ENCODE results near the gene TMEM263. TPM values are rescaled to one million over a fixed set of nuclear protein-coding genes. Genes with fewer than 3 reads are reported as not detected.

Gene TMEM263
- total RNA-seq, 4 donors from 2014 or later = 4.6 to 11.9 (median 10.0) TPM

DNA sequence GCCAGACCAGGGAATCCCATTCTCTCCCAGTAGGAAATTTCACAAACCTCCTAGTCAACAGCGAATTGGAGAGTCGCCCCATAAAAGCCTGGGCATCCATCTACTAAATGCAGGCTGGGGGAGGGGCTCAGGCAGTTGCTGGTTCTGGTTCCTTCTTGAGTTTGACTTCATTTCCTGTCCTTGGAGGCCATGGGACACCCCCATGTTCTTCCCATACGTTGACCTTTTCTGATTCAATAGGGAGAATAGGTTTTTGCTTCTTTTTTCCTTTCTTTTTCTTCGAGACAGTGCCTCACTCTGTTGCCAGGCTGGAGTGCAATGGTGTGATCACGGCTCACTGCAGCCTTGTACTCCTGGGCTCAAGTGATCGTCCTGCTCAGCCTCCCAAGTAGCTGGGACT lies 44.1 kb upstream of the TMEM263 start:
- no peak for DNase-seq (ENCODE audit: low spot score in 2 of 2)
- intact Hi-C loops (cut with DNase I; ENCODE audit: low total_unique reads) = loop anchor here (10.0 kb wide), 1 partner anchor 527 kb away; no protein-coding TSS in a partner anchor
- TF ChIP-seq, protein P1, sequence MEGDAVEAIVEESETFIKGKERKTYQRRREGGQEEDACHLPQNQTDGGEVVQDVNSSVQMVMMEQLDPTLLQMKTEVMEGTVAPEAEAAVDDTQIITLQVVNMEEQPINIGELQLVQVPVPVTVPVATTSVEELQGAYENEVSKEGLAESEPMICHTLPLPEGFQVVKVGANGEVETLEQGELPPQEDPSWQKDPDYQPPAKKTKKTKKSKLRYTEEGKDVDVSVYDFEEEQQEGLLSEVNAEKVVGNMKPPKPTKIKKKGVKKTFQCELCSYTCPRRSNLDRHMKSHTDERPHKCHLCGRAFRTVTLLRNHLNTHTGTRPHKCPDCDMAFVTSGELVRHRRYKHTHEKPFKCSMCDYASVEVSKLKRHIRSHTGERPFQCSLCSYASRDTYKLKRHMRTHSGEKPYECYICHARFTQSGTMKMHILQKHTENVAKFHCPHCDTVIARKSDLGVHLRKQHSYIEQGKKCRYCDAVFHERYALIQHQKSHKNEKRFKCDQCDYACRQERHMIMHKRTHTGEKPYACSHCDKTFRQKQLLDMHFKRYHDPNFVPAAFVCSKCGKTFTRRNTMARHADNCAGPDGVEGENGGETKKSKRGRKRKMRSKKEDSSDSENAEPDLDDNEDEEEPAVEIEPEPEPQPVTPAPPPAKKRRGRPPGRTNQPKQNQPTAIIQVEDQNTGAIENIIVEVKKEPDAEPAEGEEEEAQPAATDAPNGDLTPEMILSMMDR (IDR thresholded peaks at IDR 0.05) = no peak
- TF ChIP-seq POLR2A (IDR thresholded peaks at IDR 0.05) = no peak
- 74 to 82% methylated on average over 6 of the region's 6 CpGs for WGBS, 2 donors
- no peak overlapping the region for H3K4me3 ChIP-seq (ENCODE audit: low read depth, poor library complexity, severe bottlenecking)

DNA sequence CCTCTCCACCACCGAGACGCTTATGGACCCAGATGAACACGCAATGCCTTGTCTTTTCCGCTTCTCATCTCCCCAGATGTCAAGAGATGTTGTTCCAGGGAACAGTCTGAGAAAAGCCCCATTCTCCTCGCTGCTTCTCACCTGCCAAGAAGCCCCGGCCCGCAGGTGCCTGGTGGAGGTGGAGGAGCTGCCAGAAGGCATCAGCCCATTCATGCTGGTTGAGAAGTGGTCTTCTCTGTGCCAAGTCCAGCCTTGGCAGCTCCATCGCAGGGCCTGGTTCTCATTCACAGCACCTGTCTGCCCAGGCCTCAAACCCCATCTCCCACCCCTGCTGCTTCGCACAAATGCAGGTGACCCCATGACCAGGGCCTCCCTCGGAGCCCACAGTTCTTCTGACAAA lies 42.3 kb upstream of the TMEM263 start:
- no peak overlapping the region for H3K4me3 ChIP-seq (ENCODE audit: low read depth, poor library complexity, severe bottlenecking)
- no peak for DNase-seq (ENCODE audit: low spot score in 2 of 2)
- 86 to 90% methylated on average over 10 of the region's 10 CpGs for WGBS, 2 donors
- TF ChIP-seq POLR2A (IDR thresholded peaks at IDR 0.05) = no peak
- TF ChIP-seq, protein P1 (IDR thresholded peaks at IDR 0.05) = no peak
- intact Hi-C loops (cut with DNase I; ENCODE audit: low total_unique reads) = loop anchor here (10.0 kb wide), 1 partner anchor 529 kb away; no protein-coding TSS in a partner anchor

DNA sequence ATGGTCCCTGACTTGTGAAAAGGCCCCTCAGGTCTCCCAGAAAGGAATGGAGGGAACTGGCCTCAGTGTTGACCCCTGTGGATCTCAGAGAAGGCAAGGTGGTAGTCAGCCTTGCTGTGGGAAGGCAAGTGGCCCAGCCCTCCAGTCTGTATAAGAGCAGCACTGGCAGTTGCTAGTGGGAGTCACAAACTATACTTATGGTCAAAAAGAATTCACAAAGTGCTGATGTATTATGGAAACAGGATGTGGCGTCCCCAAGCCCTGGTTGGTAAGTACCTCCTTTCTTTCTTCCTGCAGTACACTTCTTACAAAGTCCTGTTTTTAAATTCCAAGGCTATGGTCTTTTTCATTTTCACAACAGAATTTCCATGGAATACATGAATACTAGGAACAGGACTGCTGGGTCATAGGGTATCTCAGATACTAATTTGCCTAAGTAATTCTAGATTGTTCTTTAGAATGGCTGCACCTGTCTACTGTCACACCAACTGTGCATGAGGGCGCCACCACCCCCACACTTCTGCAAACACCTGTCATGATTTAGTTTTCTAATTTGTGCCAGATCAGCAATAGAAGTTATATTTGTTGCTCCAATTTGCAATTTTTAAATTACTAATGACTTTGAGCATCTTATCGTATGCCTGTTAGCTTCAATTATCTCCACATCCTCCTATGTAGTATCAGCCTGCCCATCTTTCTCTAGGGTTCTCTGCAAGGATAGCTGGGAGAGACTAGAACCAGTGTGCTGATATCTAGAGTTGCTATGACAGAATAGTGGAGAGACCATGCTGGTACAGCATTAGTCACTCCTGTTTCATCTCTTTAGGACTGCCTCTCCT lies 40.7 kb upstream of the TMEM263 start:
- DNase-seq (ENCODE audit: low spot score in 2 of 2) = no peak
- WGBS, 2 donors = 88 to 89% methylated on average over 3 of the region's 3 CpGs
- intact Hi-C loops (cut with DNase I; ENCODE audit: low total_unique reads) = loop anchor here (10.0 kb wide), 1 partner anchor 530 kb away; no protein-coding TSS in a partner anchor
- no peak overlapping the region for H3K4me3 ChIP-seq (ENCODE audit: low read depth, poor library complexity, severe bottlenecking)
- no peak for TF ChIP-seq POLR2A (IDR thresholded peaks at IDR 0.05)
- TF ChIP-seq, protein P1 (IDR thresholded peaks at IDR 0.05) = no peak

DNA sequence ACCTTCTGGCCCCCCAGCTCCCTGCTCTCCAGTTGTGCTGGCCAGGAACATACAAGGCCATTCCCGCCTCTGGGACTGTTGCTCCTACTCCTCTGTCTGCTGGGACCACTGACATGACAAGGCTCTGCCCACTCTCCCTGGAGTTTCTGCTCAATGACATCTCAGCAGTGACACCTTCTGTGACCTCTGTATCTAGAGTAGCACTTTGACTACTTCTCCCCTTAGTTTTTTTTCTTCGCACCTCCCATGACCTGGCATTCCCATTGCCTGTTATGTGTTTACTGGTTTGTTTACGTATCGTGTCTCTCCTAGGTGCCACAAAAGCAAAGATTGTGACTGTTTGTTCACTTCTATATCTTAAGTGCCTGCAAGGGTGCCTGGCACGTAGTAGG lies 40.1 kb upstream of the TMEM263 start:
- intact Hi-C loops (cut with DNase I; ENCODE audit: low total_unique reads) = loop anchor here (10.0 kb wide), 1 partner anchor 531 kb away; no protein-coding TSS in a partner anchor
- DNase-seq (ENCODE audit: low spot score in 2 of 2) = no peak
- H3K4me3 ChIP-seq (ENCODE audit: low read depth, poor library complexity, severe bottlenecking) = no peak overlapping the region
- 69 to 78% methylated on average over 5 of the region's 5 CpGs for WGBS, 2 donors
- TF ChIP-seq, protein P1 (IDR thresholded peaks at IDR 0.05) = no peak
- TF ChIP-seq POLR2A (IDR thresholded peaks at IDR 0.05) = no peak

DNA sequence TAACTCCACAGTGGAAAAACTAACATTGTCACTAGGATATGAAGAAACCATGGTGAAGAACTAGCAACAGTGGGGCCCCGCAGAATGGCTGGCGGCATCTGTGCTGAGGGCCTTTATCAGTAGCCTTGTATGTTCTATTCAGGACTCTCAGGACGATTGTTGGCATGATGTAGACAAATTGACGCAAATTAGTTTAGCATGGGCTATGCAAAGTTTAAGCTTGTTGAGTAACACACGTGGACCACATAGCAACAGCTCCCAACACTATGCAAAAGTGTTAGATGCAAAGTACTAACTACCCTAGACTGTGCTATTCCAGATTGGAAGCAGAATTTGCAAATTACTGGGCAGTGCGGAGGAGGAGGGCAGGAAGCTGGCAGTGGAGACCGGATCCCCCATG lies 38.2 kb upstream of the TMEM263 start:
- no peak for TF ChIP-seq POLR2A (IDR thresholded peaks at IDR 0.05)
- TF ChIP-seq, protein P1 (IDR thresholded peaks at IDR 0.05) = no peak
- WGBS, 2 donors = 57 to 60% methylated on average over 7 of the region's 7 CpGs
- no peak for DNase-seq (ENCODE audit: low spot score in 2 of 2)
- intact Hi-C loops (cut with DNase I; ENCODE audit: low total_unique reads) = loop anchor here (10.0 kb wide), 1 partner anchor 533 kb away; no protein-coding TSS in a partner anchor
- no peak overlapping the region for H3K4me3 ChIP-seq (ENCODE audit: low read depth, poor library complexity, severe bottlenecking)
